Measurements from ENCODE around the gene STIP1.

Gene STIP1

DNA sequence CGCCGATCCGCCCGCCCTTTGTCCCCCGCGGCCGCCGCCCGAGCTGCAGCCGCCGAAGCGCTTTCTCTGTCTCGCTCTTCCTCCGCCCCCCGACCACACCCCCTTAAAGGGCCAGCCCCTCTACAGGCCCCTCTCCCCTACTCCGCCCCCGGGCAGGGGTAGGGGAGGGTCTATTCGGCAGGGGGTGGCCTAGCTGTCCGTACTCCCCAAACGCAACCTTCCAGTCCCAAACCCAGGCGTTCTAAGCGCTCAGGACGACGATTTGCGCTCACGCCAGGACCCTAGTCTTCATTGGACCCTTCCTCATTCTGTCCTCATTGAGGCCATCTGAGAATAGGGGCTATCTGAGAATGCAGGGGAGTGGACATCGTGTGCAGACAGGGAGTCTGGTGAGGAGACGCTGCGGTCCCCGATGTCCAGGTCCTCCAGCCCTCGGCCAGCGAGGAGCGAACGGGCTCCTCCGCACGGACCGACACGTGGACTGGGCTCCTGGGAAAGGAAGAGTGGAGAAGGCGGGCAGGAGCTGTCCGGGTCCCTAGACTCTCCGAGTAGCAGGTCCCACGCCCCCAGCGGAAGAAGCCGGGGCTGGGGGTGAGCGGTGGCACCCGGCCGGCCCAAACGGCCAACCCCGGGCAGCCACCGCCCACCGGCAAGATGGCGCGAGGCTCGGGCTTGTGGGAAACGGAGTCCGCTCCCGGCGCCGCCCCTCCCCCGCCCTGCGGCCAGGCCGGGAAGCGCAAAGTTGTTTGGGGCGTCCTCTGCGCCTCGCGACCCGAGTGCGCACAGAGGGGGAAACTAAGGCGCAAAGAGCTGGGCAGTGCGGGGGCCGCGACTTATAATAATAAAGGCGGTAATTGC is 61.1 kb downstream of the STIP1 start, which contains the start of gene PPP1R14B:
TSS of gene PPP1R14B (minus strand) at position 73 of the 858 bp plus-strand sequence. CDS start 270 bp downstream, outside the sequence.
- TF ChIP-seq, protein P1, sequence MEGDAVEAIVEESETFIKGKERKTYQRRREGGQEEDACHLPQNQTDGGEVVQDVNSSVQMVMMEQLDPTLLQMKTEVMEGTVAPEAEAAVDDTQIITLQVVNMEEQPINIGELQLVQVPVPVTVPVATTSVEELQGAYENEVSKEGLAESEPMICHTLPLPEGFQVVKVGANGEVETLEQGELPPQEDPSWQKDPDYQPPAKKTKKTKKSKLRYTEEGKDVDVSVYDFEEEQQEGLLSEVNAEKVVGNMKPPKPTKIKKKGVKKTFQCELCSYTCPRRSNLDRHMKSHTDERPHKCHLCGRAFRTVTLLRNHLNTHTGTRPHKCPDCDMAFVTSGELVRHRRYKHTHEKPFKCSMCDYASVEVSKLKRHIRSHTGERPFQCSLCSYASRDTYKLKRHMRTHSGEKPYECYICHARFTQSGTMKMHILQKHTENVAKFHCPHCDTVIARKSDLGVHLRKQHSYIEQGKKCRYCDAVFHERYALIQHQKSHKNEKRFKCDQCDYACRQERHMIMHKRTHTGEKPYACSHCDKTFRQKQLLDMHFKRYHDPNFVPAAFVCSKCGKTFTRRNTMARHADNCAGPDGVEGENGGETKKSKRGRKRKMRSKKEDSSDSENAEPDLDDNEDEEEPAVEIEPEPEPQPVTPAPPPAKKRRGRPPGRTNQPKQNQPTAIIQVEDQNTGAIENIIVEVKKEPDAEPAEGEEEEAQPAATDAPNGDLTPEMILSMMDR (IDR thresholded peaks at IDR 0.05; ENCODE audit: low read length), result no peak
- TF ChIP-seq EZH2phosphoT487 (IDR thresholded peaks at IDR 0.05; ENCODE audit: low read length), result no peak
- TF ChIP-seq EZH2 (optimal IDR thresholded peaks at IDR 0.05; ENCODE audit: low read depth, low read length), result no peak
- H3K79me2 ChIP-seq (ENCODE audit: low read length), result peaks cover 39% of the 10 kb centered on the region
- peaks cover 13% of the 10 kb centered on the region; the same call in 1 of the 2 replicates for H3F3A ChIP-seq (ENCODE audit: insufficient read depth, low read length)

DNA sequence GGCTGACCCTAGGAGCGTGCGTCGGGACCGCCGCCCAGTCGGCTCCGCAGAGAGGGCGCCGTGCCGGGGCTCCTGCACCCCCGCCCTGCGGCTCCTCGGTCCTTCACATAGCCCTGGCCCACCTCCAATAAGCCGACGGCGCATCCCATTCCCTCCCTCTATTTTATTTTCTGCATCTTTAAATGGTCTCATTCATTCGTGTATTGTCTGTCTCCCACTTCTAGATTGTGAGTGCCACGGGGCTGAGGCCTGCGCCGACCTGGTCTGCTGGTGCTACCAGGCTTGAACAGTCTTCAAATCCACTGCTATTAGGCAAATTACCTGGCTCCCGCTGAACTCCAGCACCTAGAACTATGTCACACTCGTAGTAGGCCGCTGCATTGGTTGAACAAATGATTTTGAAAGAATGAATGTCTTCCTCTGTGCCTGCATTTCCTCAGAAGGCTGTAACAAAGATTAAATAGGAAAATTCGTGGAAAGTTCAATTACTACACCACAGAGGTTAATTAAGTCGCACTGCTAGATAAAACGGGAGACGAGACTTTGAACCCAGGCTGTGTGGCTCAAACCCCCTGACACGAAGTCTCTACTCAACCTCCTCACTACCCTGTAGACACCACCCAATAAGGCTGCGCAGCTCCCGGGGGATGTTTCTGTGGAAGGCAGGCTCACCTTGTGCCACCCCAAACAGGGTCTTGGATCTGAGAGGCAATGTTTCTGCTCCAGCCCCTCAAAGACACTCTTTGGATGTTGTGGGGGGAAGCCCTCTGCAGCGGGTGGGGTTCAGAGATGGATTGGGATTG is 62.0 kb downstream of the STIP1 start:
- no peak overlapping the region for H3K27ac ChIP-seq (ENCODE audit: low read length)

More for the DNA sequence above, 61.1 kb downstream of the STIP1 start, which contains the start of gene PPP1R14B:
- Histone ChIP-seq H3K9ac (ENCODE audit: low read length) (peak within 1 kb of the TSS; percentile 86), H3K27me3 (replicated peaks; ENCODE audit: insufficient read depth, low read length) (peaks cover 5% of the 10 kb centered on the region; the same call in 1 of the 2 replicates), H2AFZ (ENCODE audit: low read length) (peak within 1 kb of the TSS; percentile 90), H3K4me3 (ENCODE audit: low read length) (peak within 1 kb of the TSS; percentile 99), H3K36me3 (replicated peaks; ENCODE audit: insufficient read depth, low read length) (no peaks in the 10 kb centered on the region), H3K4me2 (ENCODE audit: low read depth, low read length) (peak within 1 kb of the TSS; percentile 100), H3K9me2 (replicated peaks; ENCODE audit: insufficient read depth, low read length) (no peaks in the 10 kb centered on the region), H3K9me3 (replicated peaks; ENCODE audit: insufficient read depth, low read length) (no peaks in the 10 kb centered on the region), H3K27ac (ENCODE audit: low read length) (peak within 1 kb of the TSS; percentile 47), H3K4me1 (ENCODE audit: low read length) (peaks cover 6% of the 10 kb centered on the region; the same call in 1 of the 2 replicates), H4K20me1 (ENCODE audit: insufficient read depth, low read length) (no peaks in the 10 kb centered on the region)
- peak; percentile 83 for DNase-seq

GRCh38 chr11:64248578-64248977 is 62.6 kb downstream of the STIP1 start:
- TF ChIP-seq EZH2 (optimal IDR thresholded peaks at IDR 0.05; ENCODE audit: low read depth, low read length) (no peak), EZH2phosphoT487 (IDR thresholded peaks at IDR 0.05; ENCODE audit: low read length) (no peak)
- TF ChIP-seq, protein P1 (IDR thresholded peaks at IDR 0.05; ENCODE audit: low read length), result no peak
- no peaks in the 10 kb centered on the region; the same call in 1 of the 2 replicates for H3K4me1 ChIP-seq (ENCODE audit: low read length)
- no peaks in the 10 kb centered on the region for H3K9me3 ChIP-seq (replicated peaks; ENCODE audit: insufficient read depth, low read length)
- H3K27ac ChIP-seq (ENCODE audit: low read length), result no peak overlapping the region
- no peak for DNase-seq
- no peaks in the 10 kb centered on the region for H4K20me1 ChIP-seq (ENCODE audit: insufficient read depth, low read length)
- peaks cover 8% of the 10 kb centered on the region; the same call in 1 of the 2 replicates for H3F3A ChIP-seq (ENCODE audit: insufficient read depth, low read length)
- H3K79me2 ChIP-seq (ENCODE audit: low read length), result peaks cover 36% of the 10 kb centered on the region
- no peak overlapping the region for H3K4me3 ChIP-seq (ENCODE audit: low read length)
- no peaks in the 10 kb centered on the region for H3K9me2 ChIP-seq (replicated peaks; ENCODE audit: insufficient read depth, low read length)
- no peak overlapping the region for H2AFZ ChIP-seq (ENCODE audit: low read length)
- H3K4me2 ChIP-seq (ENCODE audit: low read depth, low read length), result no peak overlapping the region
- peaks cover 5% of the 10 kb centered on the region; the same call in 1 of the 2 replicates for H3K27me3 ChIP-seq (replicated peaks; ENCODE audit: insufficient read depth, low read length)
- no peaks in the 10 kb centered on the region for H3K36me3 ChIP-seq (replicated peaks; ENCODE audit: insufficient read depth, low read length)
- no peak overlapping the region for H3K9ac ChIP-seq (ENCODE audit: low read length)

More for the DNA sequence above, 62.0 kb downstream of the STIP1 start:
- Histone ChIP-seq H3K9ac (ENCODE audit: low read length) (no peak overlapping the region), H3K27me3 (replicated peaks; ENCODE audit: insufficient read depth, low read length) (peaks cover 5% of the 10 kb centered on the region; the same call in 1 of the 2 replicates), H3K4me3 (ENCODE audit: low read length) (peak overlapping the region; percentile 82), H3K4me2 (ENCODE audit: low read depth, low read length) (peak overlapping the region; percentile 100), H3K4me1 (ENCODE audit: low read length) (no peaks in the 10 kb centered on the region; the same call in 1 of the 2 replicates), H3K9me2 (replicated peaks; ENCODE audit: insufficient read depth, low read length) (no peaks in the 10 kb centered on the region), H3K36me3 (replicated peaks; ENCODE audit: insufficient read depth, low read length) (no peaks in the 10 kb centered on the region), H3K79me2 (ENCODE audit: low read length) (peaks cover 36% of the 10 kb centered on the region), H2AFZ (ENCODE audit: low read length) (peak overlapping the region; percentile 90), H4K20me1 (ENCODE audit: insufficient read depth, low read length) (no peaks in the 10 kb centered on the region), H3F3A (ENCODE audit: insufficient read depth, low read length) (peaks cover 13% of the 10 kb centered on the region; the same call in 1 of the 2 replicates), H3K9me3 (replicated peaks; ENCODE audit: insufficient read depth, low read length) (no peaks in the 10 kb centered on the region)
- DNase-seq, result no peak
- no peak for TF ChIP-seq EZH2phosphoT487 (IDR thresholded peaks at IDR 0.05; ENCODE audit: low read length)
- no peak for TF ChIP-seq EZH2 (optimal IDR thresholded peaks at IDR 0.05; ENCODE audit: low read depth, low read length)
- TF ChIP-seq, protein P1 (IDR thresholded peaks at IDR 0.05; ENCODE audit: low read length), result no peak

Data from MM.1S (cell line).